Osteoblast (primary cell): ENCODE data around the gene ULK4. TPM values are rescaled to one million over a fixed set of nuclear protein-coding genes. Genes with fewer than 3 reads are reported as not detected.

Source experiments
- DNase-seq: peaks from one replicate; pipeline ENCODE4 v3.0.0; 2011; ENCODE audit warnings: low spot score, mixed read lengths; ENCODE audit not compliant: insufficient read length; ENCODE audit errors: missing footprints
- H2AFZ ChIP-seq: 2 replicates; pipeline ENCODE4 v1.6.0; 2011; ENCODE audit warnings: mild to moderate bottlenecking, low read length
- H3K27ac ChIP-seq: 2 replicates; pipeline ENCODE4 v1.5.1; 2011; ENCODE audit warnings: mild to moderate bottlenecking, low read depth, low read length, moderate library complexity
- H3K27me3 ChIP-seq: 2 replicates; pipeline ENCODE4 v1.6.0; 2012; ENCODE audit warnings: mild to moderate bottlenecking, control low read depth, inconsistent platforms, low read length, moderate library complexity; ENCODE audit not compliant: insufficient read depth
- H3K36me3 ChIP-seq: 2 replicates; pipeline ENCODE4 v1.5.1; 2011; ENCODE audit warnings: mild to moderate bottlenecking, low read length, control low read depth, moderate library complexity; ENCODE audit not compliant: insufficient read depth
- H3K4me1 ChIP-seq: 2 replicates; pipeline ENCODE4 v1.5.1; 2011; ENCODE audit warnings: mild to moderate bottlenecking, low read length, control low read depth, moderate library complexity; ENCODE audit not compliant: insufficient read depth
- H3K4me2 ChIP-seq: 2 replicates; pipeline ENCODE4 v1.6.0; 2011; ENCODE audit warnings: mild to moderate bottlenecking, low read length; ENCODE audit not compliant: insufficient read depth
- H3K4me3 ChIP-seq: fragments of 200-600 bp; sonication (generic); 3 replicates; pipeline ENCODE4 v1.5.1; 2012; ENCODE audit warnings: mild to moderate bottlenecking, low read length, inconsistent platforms; ENCODE audit not compliant: insufficient read depth
- H3K79me2 ChIP-seq: 2 replicates; pipeline ENCODE4 v1.6.0; 2012; ENCODE audit warnings: mild to moderate bottlenecking, low read length, control low read depth, inconsistent platforms; ENCODE audit not compliant: insufficient read depth
- H3K9me3 ChIP-seq: 2 replicates; pipeline ENCODE4 v1.5.1; 2011; ENCODE audit warnings: low read depth, low read length, control low read depth
- H4K20me1 ChIP-seq: 2 replicates; pipeline ENCODE4 v1.6.0; 2012; ENCODE audit warnings: mild to moderate bottlenecking, low read length, control low read depth; ENCODE audit not compliant: insufficient read depth
- total RNA-seq: library from RNA; depleted of rRNA; stranded (reverse); fragments of >200 nt; gene quantifications from 2 replicates; pipeline ENCODE4 v1.2.3, GENCODE V29; 2012
- TF ChIP-seq, protein P1 (sequence below): IDR thresholded peaks from 2 replicates; pipeline ENCODE4 v1.5.1; 2011; ENCODE audit warnings: mild to moderate bottlenecking, low read depth, low read length, moderate library complexity; ENCODE audit errors: extremely low read depth

The ULK4 gene
- total RNA-seq, 1 donor = 20.6 TPM

GRCh38 chr3:41328926-41329325 lies 633.0 kb downstream of the ULK4 start:
- H3K27me3 ChIP-seq = no peaks in the 10 kb centered on the region
- no peaks in the 10 kb centered on the region for H3K36me3 ChIP-seq
- H3K4me2 ChIP-seq = no peak overlapping the region
- no peak overlapping the region for H3K27ac ChIP-seq
- no peaks in the 10 kb centered on the region for H3K9me3 ChIP-seq
- H3K4me3 ChIP-seq = no peak overlapping the region
- no peaks in the 10 kb centered on the region for H3K79me2 ChIP-seq
- H2AFZ ChIP-seq = no peak overlapping the region
- TF ChIP-seq, protein P1, sequence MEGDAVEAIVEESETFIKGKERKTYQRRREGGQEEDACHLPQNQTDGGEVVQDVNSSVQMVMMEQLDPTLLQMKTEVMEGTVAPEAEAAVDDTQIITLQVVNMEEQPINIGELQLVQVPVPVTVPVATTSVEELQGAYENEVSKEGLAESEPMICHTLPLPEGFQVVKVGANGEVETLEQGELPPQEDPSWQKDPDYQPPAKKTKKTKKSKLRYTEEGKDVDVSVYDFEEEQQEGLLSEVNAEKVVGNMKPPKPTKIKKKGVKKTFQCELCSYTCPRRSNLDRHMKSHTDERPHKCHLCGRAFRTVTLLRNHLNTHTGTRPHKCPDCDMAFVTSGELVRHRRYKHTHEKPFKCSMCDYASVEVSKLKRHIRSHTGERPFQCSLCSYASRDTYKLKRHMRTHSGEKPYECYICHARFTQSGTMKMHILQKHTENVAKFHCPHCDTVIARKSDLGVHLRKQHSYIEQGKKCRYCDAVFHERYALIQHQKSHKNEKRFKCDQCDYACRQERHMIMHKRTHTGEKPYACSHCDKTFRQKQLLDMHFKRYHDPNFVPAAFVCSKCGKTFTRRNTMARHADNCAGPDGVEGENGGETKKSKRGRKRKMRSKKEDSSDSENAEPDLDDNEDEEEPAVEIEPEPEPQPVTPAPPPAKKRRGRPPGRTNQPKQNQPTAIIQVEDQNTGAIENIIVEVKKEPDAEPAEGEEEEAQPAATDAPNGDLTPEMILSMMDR = no peak
- H4K20me1 ChIP-seq = no peaks in the 10 kb centered on the region
- peak; percentile 52 for DNase-seq
- H3K4me1 ChIP-seq = peaks cover 26% of the 10 kb centered on the region

GRCh38 chr3:41327718-41328117 lies 634.2 kb downstream of the ULK4 start:
- H4K20me1 ChIP-seq = no peaks in the 10 kb centered on the region
- H3K4me1 ChIP-seq = peaks cover 26% of the 10 kb centered on the region
- no peak overlapping the region for H3K4me2 ChIP-seq
- no peaks in the 10 kb centered on the region for H3K9me3 ChIP-seq
- H3K36me3 ChIP-seq = no peaks in the 10 kb centered on the region
- DNase-seq = no peak
- no peak overlapping the region for H3K27ac ChIP-seq
- no peak overlapping the region for H3K4me3 ChIP-seq
- no peak overlapping the region for H2AFZ ChIP-seq
- TF ChIP-seq, protein P1 = no peak
- H3K27me3 ChIP-seq = no peaks in the 10 kb centered on the region
- H3K79me2 ChIP-seq = no peaks in the 10 kb centered on the region

GRCh38 chr3:41324156-41324475 lies 637.8 kb downstream of the ULK4 start:
- no peaks in the 10 kb centered on the region for H3K9me3 ChIP-seq
- H3K4me2 ChIP-seq = no peak overlapping the region
- no peak for DNase-seq
- no peaks in the 10 kb centered on the region for H3K27me3 ChIP-seq
- no peaks in the 10 kb centered on the region for H4K20me1 ChIP-seq
- H3K4me1 ChIP-seq = peaks cover 8% of the 10 kb centered on the region
- TF ChIP-seq, protein P1 = no peak
- no peak overlapping the region for H3K27ac ChIP-seq
- H3K4me3 ChIP-seq = no peak overlapping the region
- no peaks in the 10 kb centered on the region for H3K79me2 ChIP-seq
- H2AFZ ChIP-seq = no peak overlapping the region
- no peaks in the 10 kb centered on the region for H3K36me3 ChIP-seq

GRCh38 chr3:41323467-41324155 lies 638.3 kb downstream of the ULK4 start:
- no peak for DNase-seq

More at GRCh38 chr3:41323467-41324155, 638.3 kb downstream of the ULK4 start:
- no peak overlapping the region for H2AFZ ChIP-seq
- TF ChIP-seq, protein P1 = no peak
- H3K4me2 ChIP-seq = no peak overlapping the region
- H3K27ac ChIP-seq = no peak overlapping the region
- no peak overlapping the region for H3K4me3 ChIP-seq
- no peaks in the 10 kb centered on the region for H3K36me3 ChIP-seq
- no peaks in the 10 kb centered on the region for H3K27me3 ChIP-seq
- no peaks in the 10 kb centered on the region for H3K9me3 ChIP-seq
- no peaks in the 10 kb centered on the region for H4K20me1 ChIP-seq
- peaks cover 3% of the 10 kb centered on the region for H3K4me1 ChIP-seq
- H3K79me2 ChIP-seq = no peaks in the 10 kb centered on the region
